Measurements from ENCODE around the gene CTBP1. TPM values are rescaled to one million over a fixed set of nuclear protein-coding genes. Genes with fewer than 3 reads are reported as not detected.
A peak's percentile ranks its signal among the peaks of the same experiment; 100 is the strongest.

The CTBP1 gene
- total and polyA plus RNA-seq, 2 experiments from 2014 or later: 74.0 to 192 TPM

DNA sequence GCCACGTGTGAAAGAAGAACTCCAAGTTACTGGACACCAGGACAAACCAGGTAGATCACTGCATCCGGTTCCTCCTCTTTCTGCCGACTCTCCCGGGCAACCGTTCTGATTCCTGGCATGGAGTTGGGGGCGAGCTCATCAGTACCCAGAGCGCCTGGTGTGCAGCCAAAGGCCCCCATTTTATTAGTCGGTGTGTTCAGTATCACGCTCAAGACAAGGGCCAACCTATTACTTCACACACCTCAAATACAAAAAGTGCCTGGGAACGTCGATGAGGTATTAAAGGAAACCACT, 2.8 kb upstream of the CTBP1 start (continued):
- TF ChIP-seq, protein P1, sequence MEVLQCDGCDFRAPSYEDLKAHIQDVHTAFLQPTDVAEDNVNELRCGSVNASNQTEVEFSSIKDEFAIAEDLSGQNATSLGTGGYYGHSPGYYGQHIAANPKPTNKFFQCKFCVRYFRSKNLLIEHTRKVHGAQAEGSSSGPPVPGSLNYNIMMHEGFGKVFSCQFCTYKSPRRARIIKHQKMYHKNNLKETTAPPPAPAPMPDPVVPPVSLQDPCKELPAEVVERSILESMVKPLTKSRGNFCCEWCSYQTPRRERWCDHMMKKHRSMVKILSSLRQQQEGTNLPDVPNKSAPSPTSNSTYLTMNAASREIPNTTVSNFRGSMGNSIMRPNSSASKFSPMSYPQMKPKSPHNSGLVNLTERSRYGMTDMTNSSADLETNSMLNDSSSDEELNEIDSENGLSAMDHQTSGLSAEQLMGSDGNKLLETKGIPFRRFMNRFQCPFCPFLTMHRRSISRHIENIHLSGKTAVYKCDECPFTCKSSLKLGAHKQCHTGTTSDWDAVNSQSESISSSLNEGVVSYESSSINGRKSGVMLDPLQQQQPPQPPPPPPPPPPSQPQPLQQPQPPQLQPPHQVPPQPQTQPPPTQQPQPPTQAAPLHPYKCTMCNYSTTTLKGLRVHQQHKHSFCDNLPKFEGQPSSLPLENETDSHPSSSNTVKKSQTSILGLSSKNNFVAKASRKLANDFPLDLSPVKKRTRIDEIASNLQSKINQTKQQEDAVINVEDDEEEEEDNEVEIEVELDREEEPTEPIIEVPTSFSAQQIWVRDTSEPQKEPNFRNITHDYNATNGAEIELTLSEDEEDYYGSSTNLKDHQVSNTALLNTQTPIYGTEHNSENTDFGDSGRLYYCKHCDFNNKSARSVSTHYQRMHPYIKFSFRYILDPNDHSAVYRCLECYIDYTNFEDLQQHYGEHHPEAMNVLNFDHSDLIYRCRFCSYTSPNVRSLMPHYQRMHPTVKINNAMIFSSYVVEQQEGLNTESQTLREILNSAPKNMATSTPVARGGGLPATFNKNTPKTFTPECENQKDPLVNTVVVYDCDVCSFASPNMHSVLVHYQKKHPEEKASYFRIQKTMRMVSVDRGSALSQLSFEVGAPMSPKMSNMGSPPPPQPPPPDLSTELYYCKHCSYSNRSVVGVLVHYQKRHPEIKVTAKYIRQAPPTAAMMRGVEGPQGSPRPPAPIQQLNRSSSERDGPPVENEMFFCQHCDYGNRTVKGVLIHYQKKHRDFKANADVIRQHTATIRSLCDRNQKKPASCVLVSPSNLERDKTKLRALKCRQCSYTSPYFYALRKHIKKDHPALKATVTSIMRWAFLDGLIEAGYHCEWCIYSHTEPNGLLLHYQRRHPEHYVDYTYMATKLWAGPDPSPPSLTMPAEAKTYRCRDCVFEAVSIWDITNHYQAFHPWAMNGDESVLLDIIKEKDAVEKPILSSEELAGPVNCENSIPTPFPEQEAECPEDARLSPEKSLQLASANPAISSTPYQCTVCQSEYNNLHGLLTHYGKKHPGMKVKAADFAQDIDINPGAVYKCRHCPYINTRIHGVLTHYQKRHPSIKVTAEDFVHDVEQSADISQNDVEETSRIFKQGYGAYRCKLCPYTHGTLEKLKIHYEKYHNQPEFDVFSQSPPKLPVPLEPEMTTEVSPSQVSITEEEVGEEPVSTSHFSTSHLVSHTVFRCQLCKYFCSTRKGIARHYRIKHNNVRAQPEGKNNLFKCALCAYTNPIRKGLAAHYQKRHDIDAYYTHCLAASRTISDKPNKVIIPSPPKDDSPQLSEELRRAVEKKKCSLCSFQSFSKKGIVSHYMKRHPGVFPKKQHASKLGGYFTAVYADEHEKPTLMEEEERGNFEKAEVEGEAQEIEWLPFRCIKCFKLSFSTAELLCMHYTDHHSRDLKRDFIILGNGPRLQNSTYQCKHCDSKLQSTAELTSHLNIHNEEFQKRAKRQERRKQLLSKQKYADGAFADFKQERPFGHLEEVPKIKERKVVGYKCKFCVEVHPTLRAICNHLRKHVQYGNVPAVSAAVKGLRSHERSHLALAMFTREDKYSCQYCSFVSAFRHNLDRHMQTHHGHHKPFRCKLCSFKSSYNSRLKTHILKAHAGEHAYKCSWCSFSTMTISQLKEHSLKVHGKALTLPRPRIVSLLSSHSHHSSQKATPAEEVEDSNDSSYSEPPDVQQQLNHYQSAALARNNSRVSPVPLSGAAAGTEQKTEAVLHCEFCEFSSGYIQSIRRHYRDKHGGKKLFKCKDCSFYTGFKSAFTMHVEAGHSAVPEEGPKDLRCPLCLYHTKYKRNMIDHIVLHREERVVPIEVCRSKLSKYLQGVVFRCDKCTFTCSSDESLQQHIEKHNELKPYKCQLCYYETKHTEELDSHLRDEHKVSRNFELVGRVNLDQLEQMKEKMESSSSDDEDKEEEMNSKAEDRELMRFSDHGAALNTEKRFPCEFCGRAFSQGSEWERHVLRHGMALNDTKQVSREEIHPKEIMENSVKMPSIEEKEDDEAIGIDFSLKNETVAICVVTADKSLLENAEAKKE (CRISPR knock-in tag; IDR thresholded peaks at IDR 0.05): no peak
- TF ChIP-seq, protein P2, sequence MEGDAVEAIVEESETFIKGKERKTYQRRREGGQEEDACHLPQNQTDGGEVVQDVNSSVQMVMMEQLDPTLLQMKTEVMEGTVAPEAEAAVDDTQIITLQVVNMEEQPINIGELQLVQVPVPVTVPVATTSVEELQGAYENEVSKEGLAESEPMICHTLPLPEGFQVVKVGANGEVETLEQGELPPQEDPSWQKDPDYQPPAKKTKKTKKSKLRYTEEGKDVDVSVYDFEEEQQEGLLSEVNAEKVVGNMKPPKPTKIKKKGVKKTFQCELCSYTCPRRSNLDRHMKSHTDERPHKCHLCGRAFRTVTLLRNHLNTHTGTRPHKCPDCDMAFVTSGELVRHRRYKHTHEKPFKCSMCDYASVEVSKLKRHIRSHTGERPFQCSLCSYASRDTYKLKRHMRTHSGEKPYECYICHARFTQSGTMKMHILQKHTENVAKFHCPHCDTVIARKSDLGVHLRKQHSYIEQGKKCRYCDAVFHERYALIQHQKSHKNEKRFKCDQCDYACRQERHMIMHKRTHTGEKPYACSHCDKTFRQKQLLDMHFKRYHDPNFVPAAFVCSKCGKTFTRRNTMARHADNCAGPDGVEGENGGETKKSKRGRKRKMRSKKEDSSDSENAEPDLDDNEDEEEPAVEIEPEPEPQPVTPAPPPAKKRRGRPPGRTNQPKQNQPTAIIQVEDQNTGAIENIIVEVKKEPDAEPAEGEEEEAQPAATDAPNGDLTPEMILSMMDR (conservative IDR thresholded peaks at IDR 0.05; ENCODE audit: low read depth in 2 of 2): no peak
- TF ChIP-seq CREB1 (CRISPR knock-in tag; IDR thresholded peaks at IDR 0.05; ENCODE audit: low read depth): no peak

DNA sequence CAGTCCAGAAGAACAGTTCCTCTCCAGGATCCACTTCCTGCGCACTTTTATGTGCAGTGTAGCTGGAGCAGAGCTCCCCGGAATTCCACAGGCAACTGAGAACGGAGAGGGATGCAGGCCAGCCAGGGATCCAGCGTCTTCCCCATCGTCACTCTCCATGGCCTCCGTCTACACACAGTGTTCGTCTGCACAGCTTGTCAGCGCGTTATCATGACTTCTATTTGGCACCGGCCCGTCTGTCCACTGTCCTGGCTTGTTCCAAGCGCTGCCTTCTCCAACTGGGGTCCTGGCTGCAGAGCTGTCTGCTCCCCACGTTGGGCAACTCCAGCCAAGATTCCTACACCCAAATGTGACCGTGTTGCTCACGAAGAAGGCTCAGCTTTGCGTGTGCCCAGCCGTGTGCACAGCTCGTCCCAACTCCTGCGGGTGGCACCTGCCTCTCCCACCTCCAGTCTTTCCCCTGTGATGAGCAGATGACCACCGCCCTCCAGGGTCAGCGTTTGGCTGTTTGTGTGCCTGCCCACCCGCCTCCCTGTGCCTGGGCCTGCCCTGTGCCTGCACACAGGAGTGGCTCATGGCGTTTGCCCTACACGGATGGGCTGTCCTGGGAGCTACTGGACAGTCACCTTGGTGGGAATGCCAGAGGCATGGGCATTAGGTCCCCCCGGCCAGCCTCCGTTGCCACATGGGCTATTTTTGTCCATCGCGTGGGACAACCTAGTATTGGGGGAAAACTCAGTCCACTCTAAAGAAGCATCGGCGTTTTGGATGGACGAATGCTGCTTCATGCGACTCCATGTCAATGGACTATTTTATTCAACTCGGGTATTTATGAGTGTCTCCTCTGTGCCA, 2.2 kb upstream of the CTBP1 start:
- H3K27ac Mint-ChIP-seq: no peak overlapping the region
- no peak for DNase-seq (ENCODE audit: low spot score)
- H3K9me3 Mint-ChIP-seq: peaks cover 66% of the 10 kb centered on the region
- H2AFZ ChIP-seq: no peak overlapping the region
- peaks cover 13% of the 10 kb centered on the region for H3K4me1 Mint-ChIP-seq
- peaks cover 2% of the 10 kb centered on the region; the same call in 1 of the 2 replicates for H3K36me3 ChIP-seq (ENCODE audit: insufficient read depth)
- peaks cover 12% of the 10 kb centered on the region; the same call in 1 of the 2 replicates for H3K4me1 ChIP-seq (ENCODE audit: insufficient read depth)
- H3K4me3 Mint-ChIP-seq: peak overlapping the region; percentile 49; the same call in 2 of the 3 replicates
- 0 out of 2 replicates have a peak, but pooled peaks cover 3% of the 10 kb centered on the region for H3K9me2 ChIP-seq (ENCODE audit: insufficient read depth)
- H3K27ac ChIP-seq (ENCODE audit: low read depth): no peak overlapping the region
- TF ChIP-seq, protein P2 (conservative IDR thresholded peaks at IDR 0.05; ENCODE audit: low read depth in 2 of 2): no peak
- TF ChIP-seq JUNB (IDR thresholded peaks at IDR 0.05; ENCODE audit: unreplicated experiment) (no peak), POLR2AphosphoS5 (IDR thresholded peaks at IDR 0.05; ENCODE audit: low read depth) (no peak), ZNF331 (CRISPR knock-in tag; IDR thresholded peaks at IDR 0.05; ENCODE audit: low read depth) (no peak), EZH2phosphoT487 (IDR thresholded peaks at IDR 0.05; ENCODE audit: unreplicated experiment) (no peak), NANOG (IDR thresholded peaks at IDR 0.05; ENCODE audit: borderline replicate concordance) (no peak), STAT1 (IDR thresholded peaks at IDR 0.05; ENCODE audit: unreplicated experiment) (no peak), ZNF114 (CRISPR knock-in tag; IDR thresholded peaks at IDR 0.05) (no peak)
- TF ChIP-seq, protein P3, sequence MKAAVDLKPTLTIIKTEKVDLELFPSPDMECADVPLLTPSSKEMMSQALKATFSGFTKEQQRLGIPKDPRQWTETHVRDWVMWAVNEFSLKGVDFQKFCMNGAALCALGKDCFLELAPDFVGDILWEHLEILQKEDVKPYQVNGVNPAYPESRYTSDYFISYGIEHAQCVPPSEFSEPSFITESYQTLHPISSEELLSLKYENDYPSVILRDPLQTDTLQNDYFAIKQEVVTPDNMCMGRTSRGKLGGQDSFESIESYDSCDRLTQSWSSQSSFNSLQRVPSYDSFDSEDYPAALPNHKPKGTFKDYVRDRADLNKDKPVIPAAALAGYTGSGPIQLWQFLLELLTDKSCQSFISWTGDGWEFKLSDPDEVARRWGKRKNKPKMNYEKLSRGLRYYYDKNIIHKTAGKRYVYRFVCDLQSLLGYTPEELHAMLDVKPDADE (IDR thresholded peaks at IDR 0.05): no peak
- H3K4me3 ChIP-seq: no peak overlapping the region; the same call in 1 of the 2 replicates
- H3K36me3 Mint-ChIP-seq (ENCODE audit: low read depth): peaks cover 50% of the 10 kb centered on the region
- peaks cover 25% of the 10 kb centered on the region for H3K27me3 Mint-ChIP-seq (ENCODE audit: insufficient read depth, low read depth, poor library complexity)
- no peaks in the 10 kb centered on the region for H3F3A ChIP-seq (replicated peaks; ENCODE audit: low read depth)
- H3K4me2 ChIP-seq: no peak overlapping the region
- no peak for ATAC-seq
- H4K20me1 ChIP-seq (replicated peaks; ENCODE audit: insufficient read depth): peaks cover 3% of the 10 kb centered on the region; the same call in 1 of the 2 replicates
- no peaks in the 10 kb centered on the region for H3K27me3 ChIP-seq (ENCODE audit: insufficient read depth)
- H3K79me2 ChIP-seq (replicated peaks; ENCODE audit: insufficient read depth): peaks cover 18% of the 10 kb centered on the region

Data from GM23338 (cell line).